Melanocyte of skin (primary cell): ENCODE data around the gene CCDC122. TPM values are rescaled to one million over a fixed set of nuclear protein-coding genes. Genes with fewer than 3 reads are reported as not detected.

Experiments used
- small RNA-seq, 2 donors: library from RNA; depleted of rRNA; stranded (forward); fragments of <200 nt; gene quantifications; one replicate each; pipeline ENCODE3, GENCODE V24; 2012
- total RNA-seq, 2 donors: library from RNA; depleted of rRNA; stranded (reverse); fragments of >200 nt; gene quantifications; 2 replicates each; pipeline ENCODE4 v1.2.3, GENCODE V29; 2012

Gene CCDC122
- total RNA-seq = 1 to 10 TPM in 1 of 2 donors, under 1 TPM in 1; under 0.01 to 3.1 TPM

DNA sequence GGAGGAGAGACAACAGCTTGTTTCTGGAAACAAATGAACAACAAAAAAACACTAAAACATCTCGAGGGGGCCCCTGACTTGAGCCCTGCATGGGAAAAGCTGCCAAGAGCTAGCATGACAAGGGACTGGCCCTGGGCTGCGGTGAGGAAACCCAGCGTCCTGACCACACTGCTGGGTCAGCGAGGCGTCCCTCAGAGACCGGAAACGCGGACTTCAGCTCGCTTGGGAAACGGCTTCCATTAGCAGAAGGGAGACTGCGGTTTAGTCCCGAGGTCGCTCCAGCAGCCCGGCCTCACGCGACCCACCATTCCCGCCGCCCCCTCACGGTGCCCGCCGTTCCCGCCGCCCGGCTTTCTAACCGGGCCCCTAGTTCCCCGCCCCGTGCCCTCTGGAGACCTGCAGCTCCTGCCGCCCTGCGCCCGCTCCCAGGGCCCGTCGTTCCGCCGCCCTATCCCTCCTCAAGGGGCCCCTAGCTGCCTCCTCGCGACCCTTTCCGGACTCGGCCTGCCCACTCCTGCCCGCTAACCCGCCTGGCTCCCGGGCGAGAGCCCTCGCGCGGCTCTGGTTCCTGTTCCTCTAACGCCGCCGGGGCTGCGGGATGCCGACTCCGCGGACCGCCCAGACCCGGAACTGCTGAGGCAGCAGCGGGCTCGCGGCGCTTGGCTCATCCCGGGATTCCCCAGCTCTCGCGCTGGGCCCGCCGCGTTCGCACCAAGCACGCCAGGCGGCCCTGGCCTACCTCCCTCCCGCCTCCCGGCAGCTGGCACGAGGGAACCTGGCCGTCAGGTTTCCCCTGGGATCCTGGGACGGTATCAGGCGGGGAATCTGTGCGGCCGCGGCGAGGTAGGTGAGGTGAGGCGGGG lies at the start of gene CCDC122:
TSS of gene CCDC122 (minus strand) at position 849 of the 863 bp plus-strand sequence. CDS start 10,364 bp downstream, outside the sequence.

DNA sequence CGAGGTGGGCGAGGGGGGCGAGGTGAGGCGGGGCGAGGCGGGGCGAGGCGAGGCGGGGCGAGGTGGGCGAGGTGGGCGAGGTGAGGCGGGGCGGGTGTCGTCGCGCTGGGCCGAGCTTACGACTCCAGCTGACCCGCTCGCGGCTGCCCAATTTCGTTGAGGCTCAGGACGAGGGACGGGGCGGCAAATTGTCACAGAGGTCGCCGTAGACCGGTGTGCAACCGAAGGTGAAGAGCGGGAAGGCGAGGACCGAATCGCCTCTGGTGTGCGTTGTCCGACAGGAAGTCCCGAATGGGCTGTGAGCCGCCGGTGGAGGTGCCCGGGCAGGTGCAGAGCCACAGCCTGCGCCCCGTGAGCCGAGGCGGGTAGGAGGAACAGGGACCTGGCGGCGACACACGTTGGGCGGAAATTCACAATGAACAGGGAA lies 228 bp upstream of the CCDC122 start, which contains the start of gene LACC1:
TSS of gene LACC1 (plus strand) at position 150 of the 427 bp plus-strand sequence. CDS start 1,082 bp downstream, outside the sequence.

DNA sequence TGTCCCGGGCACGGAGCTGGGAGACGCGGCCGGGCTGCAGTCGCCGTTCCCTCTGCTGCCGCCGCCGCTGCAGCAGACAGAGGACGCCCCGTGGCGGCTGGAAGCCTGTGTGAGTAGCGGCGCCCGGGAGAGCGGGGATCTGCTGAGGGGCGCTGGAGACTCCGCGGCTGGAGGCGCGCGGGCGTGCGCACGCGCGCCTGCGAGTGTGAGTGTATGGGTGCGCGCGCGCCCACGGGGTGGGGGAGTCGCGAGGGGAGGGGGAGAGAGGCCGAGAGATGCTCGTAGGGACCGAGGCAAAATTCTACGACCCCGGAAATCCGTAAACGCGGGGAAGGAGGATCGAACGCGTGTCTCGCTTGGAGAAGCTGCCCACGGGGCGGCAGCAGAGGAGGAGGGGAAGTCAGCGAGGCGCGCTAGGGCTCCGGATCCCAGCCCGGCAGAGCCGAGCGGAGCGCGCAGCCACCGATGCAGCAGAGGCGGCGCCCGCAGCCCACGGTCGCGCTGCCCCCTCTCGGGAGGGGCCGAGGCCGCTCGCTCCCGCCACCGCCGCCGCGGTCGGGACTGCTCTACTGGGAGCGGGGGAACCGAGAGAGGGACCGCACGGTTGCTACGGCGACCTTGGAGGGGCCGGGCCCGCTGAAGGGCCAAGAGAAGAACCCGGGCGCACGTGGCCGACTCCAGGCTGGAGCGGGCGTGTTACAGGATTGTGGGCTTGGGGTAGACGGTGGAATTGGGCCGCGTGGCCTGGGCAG lies 92.6 kb downstream of the CCDC122 start, which contains the start of gene ENOX1:
TSS of gene ENOX1 (minus strand) at position 207 of the 752 bp plus-strand sequence.

Small RNA genes lying within 50 kb of the gene (small RNA-seq; reads per million reads assigned to genes)
- 0.17 reads per million in 2 donors for gene AL162713.1

Other genes with a start within 250 kb of the CCDC122 start
- gene ENOX1, start 92.8 kb downstream of the CCDC122 start, total RNA-seq = 1 to 10 TPM; 1.7 TPM
- 1 to 10 TPM; 6.0 to 7.6 TPM for gene LACC1, start 164 bp upstream of the CCDC122 start, total RNA-seq